ENCODE results near the gene KLF3. TPM values are rescaled to one million over a fixed set of nuclear protein-coding genes. Genes with fewer than 3 reads are reported as not detected.

Gene KLF3
- total and polyA plus RNA-seq, 2 of the 4 experiments (the other 2 are of a cell fraction): 8.2 to 12.6 TPM

DNA sequence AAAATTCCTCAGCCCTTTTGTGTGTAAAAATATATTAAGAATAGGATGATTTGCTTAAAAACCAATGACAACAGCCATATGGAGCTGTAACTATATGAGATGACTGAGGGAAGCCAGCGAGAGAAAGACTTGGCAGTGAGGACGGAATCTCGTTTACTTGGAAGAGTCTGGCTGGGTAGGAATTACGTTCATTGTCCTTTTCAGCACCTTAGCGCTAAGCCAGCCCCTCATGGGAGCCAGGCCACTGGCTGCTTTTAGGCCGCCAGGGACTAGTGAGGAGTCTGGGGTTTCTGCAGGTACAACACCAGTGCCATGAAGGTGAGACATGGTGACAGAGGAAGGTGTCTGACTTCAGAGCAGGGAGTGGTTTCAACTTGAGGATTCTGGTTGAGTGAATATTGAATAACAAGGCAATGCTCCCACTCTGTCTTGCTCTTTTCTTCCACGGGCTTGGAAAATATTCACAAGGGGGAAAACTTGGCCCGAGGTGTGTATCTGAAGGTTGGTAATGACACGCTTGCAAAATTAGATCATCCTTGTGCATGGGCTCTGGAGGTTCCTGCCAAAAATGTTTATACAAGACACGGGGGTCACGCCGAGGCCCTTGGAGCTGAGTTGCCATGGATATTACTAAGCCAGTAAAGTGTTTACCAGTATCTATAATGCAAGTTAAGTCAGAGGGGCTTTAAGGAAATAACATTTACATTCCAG is 17.4 kb downstream of the KLF3 start:
- no peak overlapping the region for H3K9ac ChIP-seq (ENCODE audit: low read depth, low read length)
- H2BK15ac ChIP-seq (ENCODE audit: low read depth, low read length): no peak overlapping the region; the same call in 2 of the 3 replicates
- no peaks in the 10 kb centered on the region for H3K27me3 ChIP-seq (ENCODE audit: control insufficient read depth, insufficient read depth, low read length)
- ChIA-PET CTCF (interaction anchor here (0.7 kb wide), 1 partner anchor 33 kb away, joined by 3 read pairs; no protein-coding TSS in a partner anchor), POLR2A (ENCODE audit: unreplicated experiment) (no interaction called here)
- peak overlapping the region; percentile 28; the same call in 1 of the 2 replicates for H3K4ac ChIP-seq (ENCODE audit: low read depth, low read length)
- no TSS peak for BruUV-seq (replicated peaks)
- H2BK20ac ChIP-seq (ENCODE audit: low read depth, low read length): no peak overlapping the region
- peak; percentile 95 for DNase-seq
- H2AK9ac ChIP-seq (replicated peaks; ENCODE audit: low read depth, low read length, poor library complexity): peak overlapping the region; percentile 42
- WGBS, 2 experiments (ENCODE audit: extremely low coverage in 2 of 2, insufficient read length in 1 of 2): 49% methylated on average over 7 of the region's 12 CpGs; no CpG with 5 or more reads in 1 of the 2 experiments
- no peak overlapping the region for H2BK120ac ChIP-seq (ENCODE audit: low read depth, low read length)
- in situ Hi-C loops (cut with MboI; ENCODE audit: low sequenced_read_pairs): no loop called here
- intact Hi-C loops (cut with micrococcal nuclease): no loop called here
- no peak overlapping the region for H3K56ac ChIP-seq (ENCODE audit: extremely low read depth, insufficient read depth, low read length)
- H4K8ac ChIP-seq (ENCODE audit: low read depth in 2 of 2, low read length in 2 of 2): peak overlapping the region in 1 of 2 experiments; percentile 34; a peak in 2 of 4 replicates
- H3K23ac ChIP-seq (ENCODE audit: low read depth, low read length): peak overlapping the region; percentile 36; the same call in 1 of the 2 replicates
- ATAC-seq (ENCODE audit: low read depth): peak; percentile 71
- H3K4me2 ChIP-seq (ENCODE audit: low read depth, low read length): peak overlapping the region; percentile 8; the same call in 1 of the 2 replicates
- no peaks in the 10 kb centered on the region for H3K9me3 ChIP-seq (ENCODE audit: control insufficient read depth, insufficient read depth, low read length)
- peak overlapping the region; percentile 28; the same call in 1 of the 2 replicates for H4K91ac ChIP-seq (ENCODE audit: insufficient read depth, low read depth, low read length)
- H3K18ac ChIP-seq (ENCODE audit: low read depth, low read length): peak overlapping the region; percentile 1; the same call in 1 of the 2 replicates
- peak overlapping the region; percentile 25; the same call in 1 of the 2 replicates for H2AK5ac ChIP-seq (ENCODE audit: low read depth, low read length)
- H2AFZ ChIP-seq (replicated peaks; ENCODE audit: low read length, poor library complexity): no peak overlapping the region
- H3K14ac ChIP-seq (replicated peaks; ENCODE audit: low read depth, low read length): peak overlapping the region; percentile 21; the same call in 1 of the 2 replicates
- peaks cover 19% of the 10 kb centered on the region for H3K36me3 ChIP-seq (ENCODE audit: control insufficient read depth, insufficient read depth, low read length)
- peak overlapping the region; percentile 51; the same call in 1 of the 2 replicates for H3K27ac ChIP-seq (ENCODE audit: insufficient read depth, low read length)
- peaks cover 17% of the 10 kb centered on the region for H3K4me1 ChIP-seq (ENCODE audit: control insufficient read depth, insufficient read depth, low read length)
- H3K4me3 ChIP-seq (ENCODE audit: insufficient read depth, low read depth, low read length): no peak overlapping the region
- H2BK5ac ChIP-seq (ENCODE audit: low read depth, low read length, poor library complexity, severe bottlenecking): peak overlapping the region; percentile 57
- peaks cover 68% of the 10 kb centered on the region for H4K20me1 ChIP-seq (ENCODE audit: insufficient read depth, low read length)
- dilution Hi-C loops (cut with HindIII; ENCODE audit: low sequenced_read_pairs, unreplicated experiment): no loop called here
- peaks cover 38 to 67% of the 10 kb centered on the region in 2 experiments for H3K79me1 ChIP-seq (ENCODE audit: low read depth in 1 of 2, low read length in 2 of 2)
- peaks cover 26% of the 10 kb centered on the region for H3K9me1 ChIP-seq (ENCODE audit: insufficient read depth, low read length)
- peak overlapping the region; percentile 1; the same call in 1 of the 2 replicates for H4K5ac ChIP-seq (ENCODE audit: low read depth, low read length)
- TF ChIP-seq NFE2L2 (IDR thresholded peaks at IDR 0.05; ENCODE audit: low read depth, low read length) (no peak), MAFK (IDR thresholded peaks at IDR 0.05; ENCODE audit: low read depth, low read length) (peak; percentile 31; the same call in 1 of the 2 replicates), POLR2A (IDR thresholded peaks at IDR 0.05; ENCODE audit: low read depth, low read length) (no peak), MAZ (IDR thresholded peaks at IDR 0.05; ENCODE audit: borderline replicate concordance, low read depth, low read length) (no peak; the same call in 1 of the 2 replicates), BHLHE40 (IDR thresholded peaks at IDR 0.05; ENCODE audit: low read depth, low read length) (no peak; the same call in 1 of the 2 replicates), CEBPB (IDR thresholded peaks at IDR 0.05; ENCODE audit: low read depth, low read length) (peak; percentile 48; the same call in 1 of the 2 replicates), SMC3 (IDR thresholded peaks at IDR 0.05; ENCODE audit: low read depth, low read length) (no peak), RFX5 (IDR thresholded peaks at IDR 0.05; ENCODE audit: low read depth, low read length) (no peak), MXI1 (IDR thresholded peaks at IDR 0.05; ENCODE audit: borderline replicate concordance, low read depth, low read length) (no peak), RAD21 (IDR thresholded peaks at IDR 0.05; ENCODE audit: low read length) (no peak), FOS (IDR thresholded peaks at IDR 0.05; ENCODE audit: low read depth, low read length) (peak; percentile 50; the same call in 1 of the 2 replicates)
- TF ChIP-seq, protein P1, sequence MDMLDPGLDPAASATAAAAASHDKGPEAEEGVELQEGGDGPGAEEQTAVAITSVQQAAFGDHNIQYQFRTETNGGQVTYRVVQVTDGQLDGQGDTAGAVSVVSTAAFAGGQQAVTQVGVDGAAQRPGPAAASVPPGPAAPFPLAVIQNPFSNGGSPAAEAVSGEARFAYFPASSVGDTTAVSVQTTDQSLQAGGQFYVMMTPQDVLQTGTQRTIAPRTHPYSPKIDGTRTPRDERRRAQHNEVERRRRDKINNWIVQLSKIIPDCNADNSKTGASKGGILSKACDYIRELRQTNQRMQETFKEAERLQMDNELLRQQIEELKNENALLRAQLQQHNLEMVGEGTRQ (IDR thresholded peaks at IDR 0.05; ENCODE audit: low read depth, low read length): no peak
- TF ChIP-seq, protein P2, sequence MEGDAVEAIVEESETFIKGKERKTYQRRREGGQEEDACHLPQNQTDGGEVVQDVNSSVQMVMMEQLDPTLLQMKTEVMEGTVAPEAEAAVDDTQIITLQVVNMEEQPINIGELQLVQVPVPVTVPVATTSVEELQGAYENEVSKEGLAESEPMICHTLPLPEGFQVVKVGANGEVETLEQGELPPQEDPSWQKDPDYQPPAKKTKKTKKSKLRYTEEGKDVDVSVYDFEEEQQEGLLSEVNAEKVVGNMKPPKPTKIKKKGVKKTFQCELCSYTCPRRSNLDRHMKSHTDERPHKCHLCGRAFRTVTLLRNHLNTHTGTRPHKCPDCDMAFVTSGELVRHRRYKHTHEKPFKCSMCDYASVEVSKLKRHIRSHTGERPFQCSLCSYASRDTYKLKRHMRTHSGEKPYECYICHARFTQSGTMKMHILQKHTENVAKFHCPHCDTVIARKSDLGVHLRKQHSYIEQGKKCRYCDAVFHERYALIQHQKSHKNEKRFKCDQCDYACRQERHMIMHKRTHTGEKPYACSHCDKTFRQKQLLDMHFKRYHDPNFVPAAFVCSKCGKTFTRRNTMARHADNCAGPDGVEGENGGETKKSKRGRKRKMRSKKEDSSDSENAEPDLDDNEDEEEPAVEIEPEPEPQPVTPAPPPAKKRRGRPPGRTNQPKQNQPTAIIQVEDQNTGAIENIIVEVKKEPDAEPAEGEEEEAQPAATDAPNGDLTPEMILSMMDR (conservative IDR thresholded peaks at IDR 0.05; ENCODE audit: low read depth, low read length): no peak
- TF ChIP-seq, protein P3, sequence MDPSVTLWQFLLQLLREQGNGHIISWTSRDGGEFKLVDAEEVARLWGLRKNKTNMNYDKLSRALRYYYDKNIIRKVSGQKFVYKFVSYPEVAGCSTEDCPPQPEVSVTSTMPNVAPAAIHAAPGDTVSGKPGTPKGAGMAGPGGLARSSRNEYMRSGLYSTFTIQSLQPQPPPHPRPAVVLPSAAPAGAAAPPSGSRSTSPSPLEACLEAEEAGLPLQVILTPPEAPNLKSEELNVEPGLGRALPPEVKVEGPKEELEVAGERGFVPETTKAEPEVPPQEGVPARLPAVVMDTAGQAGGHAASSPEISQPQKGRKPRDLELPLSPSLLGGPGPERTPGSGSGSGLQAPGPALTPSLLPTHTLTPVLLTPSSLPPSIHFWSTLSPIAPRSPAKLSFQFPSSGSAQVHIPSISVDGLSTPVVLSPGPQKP (IDR thresholded peaks at IDR 0.05; ENCODE audit: borderline replicate concordance, low read depth, low read length): no peak
